GM18526 (cell line): ENCODE data around the gene HIKESHI.

Source experiments
- POLR2A ChIP-seq: IDR thresholded peaks from 3 replicates; pipeline ENCODE4 v1.6.1; 2011; ENCODE audit not compliant: insufficient read length; ENCODE audit errors: extremely low read depth

Gene HIKESHI

DNA sequence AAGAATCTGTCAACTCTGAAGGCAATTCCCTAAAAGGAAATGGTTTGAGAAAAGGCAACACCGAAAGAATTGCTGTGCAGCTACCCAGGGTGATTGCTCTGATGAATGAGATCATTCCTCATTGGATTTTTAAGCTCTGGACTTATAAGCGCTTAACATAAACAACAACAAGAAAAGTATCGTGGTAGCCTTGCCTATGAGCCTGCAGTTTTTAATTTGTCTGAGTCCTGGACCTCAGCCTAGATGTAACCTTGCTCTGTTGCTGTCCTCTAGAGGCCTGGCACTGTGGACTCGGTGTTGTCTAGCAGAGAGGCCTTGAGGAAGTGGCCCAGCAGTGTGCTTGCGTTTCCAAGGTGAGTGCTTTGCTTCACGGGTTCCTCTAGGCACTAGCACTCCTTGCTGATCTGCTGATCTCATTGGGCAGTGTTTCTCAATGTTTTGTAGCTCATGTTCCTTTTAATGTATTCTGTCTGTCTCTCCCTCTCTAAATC, 93.1 kb downstream of the HIKESHI start:
- TF ChIP-seq POLR2A = no peak
